Measurements from ENCODE around the gene STRA8. TPM values are rescaled to one million over a fixed set of nuclear protein-coding genes. Genes with fewer than 3 reads are reported as not detected.

The STRA8 gene
- total and polyA plus RNA-seq, 2 donors from 2014 or later: 0.43 TPM; not detected in 1

DNA sequence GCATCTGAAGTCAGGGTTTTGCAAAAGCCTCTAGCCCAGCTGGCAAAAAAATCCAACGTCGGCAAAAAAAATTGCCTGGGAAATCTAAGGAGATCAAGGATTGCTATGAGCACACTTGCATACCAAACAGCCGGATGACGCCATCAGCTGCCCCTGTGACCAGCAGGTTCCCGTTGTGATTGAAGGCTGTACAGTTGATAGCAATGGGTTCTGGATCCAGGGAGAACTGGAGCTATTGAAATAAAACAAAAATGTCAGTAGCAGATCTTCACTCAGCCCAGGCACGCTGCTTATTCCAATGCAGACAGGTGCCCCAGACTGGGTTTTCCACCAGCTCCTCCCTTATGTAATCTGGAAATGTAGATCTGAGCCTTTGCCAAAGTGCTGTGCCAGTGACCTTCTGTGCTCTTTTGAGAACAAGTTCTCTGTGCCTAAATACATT, 44.4 kb upstream of the STRA8 start:
- H3K4me1 ChIP-seq (ENCODE audit: control insufficient read depth in 2 of 3, insufficient read depth in 2 of 3, low read depth in 1 of 3, low read length in 3 of 3): no peaks in the 10 kb centered on the region
- H3K9ac ChIP-seq (ENCODE audit: low read length in 3 of 3): peak overlapping the region in 1 of 3 donors; percentile 10
- FAIRE-seq (no peak), DNase-seq (peak in 1 of 5 donors; percentile 11)
- H3K36me3 ChIP-seq (ENCODE audit: control insufficient read depth in 2 of 3, insufficient read depth in 3 of 3, low read length in 3 of 3): peaks cover 6 to 86% (median 54%) of the 10 kb centered on the region in 3 donors
- no peak overlapping the region for H3K27ac ChIP-seq (ENCODE audit: low read depth in 2 of 2, low read length in 2 of 2)
- H3K4me3 ChIP-seq (ENCODE audit: low read length in 3 of 3): no peak overlapping the region
- intact Hi-C loops (cut with DNase I): no loop called here
- H3K9me3 ChIP-seq (ENCODE audit: control insufficient read depth in 2 of 3, insufficient read depth in 1 of 3, low read length in 3 of 3): no peaks in the 10 kb centered on the region
- H3K27me3 ChIP-seq (ENCODE audit: control insufficient read depth, insufficient read depth, low read length): no peaks in the 10 kb centered on the region
- TF ChIP-seq CTCF (IDR thresholded peaks at IDR 0.05; ENCODE audit: borderline replicate concordance, extremely low read depth, insufficient read depth): no peak

GRCh38 chr7:135189961-135190360, 43.7 kb upstream of the STRA8 start:
- Histone ChIP-seq H3K9me3 (ENCODE audit: control insufficient read depth in 2 of 3, insufficient read depth in 1 of 3, low read length in 3 of 3) (no peaks in the 10 kb centered on the region), H3K9ac (ENCODE audit: low read length in 3 of 3) (no peak overlapping the region), H3K27me3 (ENCODE audit: control insufficient read depth, insufficient read depth, low read length) (no peaks in the 10 kb centered on the region), H3K27ac (ENCODE audit: low read depth in 2 of 2, low read length in 2 of 2) (no peak overlapping the region), H3K4me3 (ENCODE audit: low read length in 3 of 3) (no peak overlapping the region), H3K4me1 (ENCODE audit: control insufficient read depth in 2 of 3, insufficient read depth in 2 of 3, low read depth in 1 of 3, low read length in 3 of 3) (no peaks in the 10 kb centered on the region), H3K36me3 (ENCODE audit: control insufficient read depth in 2 of 3, insufficient read depth in 3 of 3, low read length in 3 of 3) (peaks cover 7 to 86% (median 56%) of the 10 kb centered on the region in 3 donors)
- no peak for DNase-seq
- intact Hi-C loops (cut with DNase I): no loop called here
- TF ChIP-seq CTCF (IDR thresholded peaks at IDR 0.05; ENCODE audit: borderline replicate concordance, extremely low read depth, insufficient read depth): no peak
- no peak for FAIRE-seq

GRCh38 chr7:135190703-135191102, 42.9 kb upstream of the STRA8 start:
- FAIRE-seq (no peak), DNase-seq (no peak)
- Histone ChIP-seq H3K4me3 (ENCODE audit: low read length in 3 of 3) (no peak overlapping the region), H3K9ac (ENCODE audit: low read length in 3 of 3) (no peak overlapping the region), H3K27me3 (ENCODE audit: control insufficient read depth, insufficient read depth, low read length) (no peaks in the 10 kb centered on the region), H3K27ac (ENCODE audit: low read depth in 2 of 2, low read length in 2 of 2) (no peak overlapping the region), H3K4me1 (ENCODE audit: control insufficient read depth in 2 of 3, insufficient read depth in 2 of 3, low read depth in 1 of 3, low read length in 3 of 3) (no peaks in the 10 kb centered on the region), H3K36me3 (ENCODE audit: control insufficient read depth in 2 of 3, insufficient read depth in 3 of 3, low read length in 3 of 3) (peaks cover 8 to 85% (median 51%) of the 10 kb centered on the region in 3 donors), H3K9me3 (ENCODE audit: control insufficient read depth in 2 of 3, insufficient read depth in 1 of 3, low read length in 3 of 3) (no peaks in the 10 kb centered on the region)
- intact Hi-C loops (cut with DNase I): no loop called here
- TF ChIP-seq CTCF (IDR thresholded peaks at IDR 0.05; ENCODE audit: borderline replicate concordance, extremely low read depth, insufficient read depth): no peak
